ENCODE data around the gene FCRL5.
A peak's percentile ranks its signal among the peaks of the same experiment; 100 is the strongest.

The FCRL5 gene

GRCh38 chr1:157523774-157524493 is 28.4 kb downstream of the FCRL5 start:
- DNase-seq: no peak

GRCh38 chr1:157521056-157521455 is 31.3 kb downstream of the FCRL5 start:
- DNase-seq: no peak

- no peak for DNase-seq
Measured at GRCh38 chr1:157520386-157520935, 31.9 kb downstream of the FCRL5 start.

GRCh38 chr1:157519451-157519850 is 32.9 kb downstream of the FCRL5 start:
- no peak for DNase-seq

GRCh38 chr1:157517016-157517415 is 35.3 kb downstream of the FCRL5 start:
- no peak for DNase-seq

GRCh38 chr1:157515709-157516108 is 36.6 kb downstream of the FCRL5 start:
- DNase-seq: no peak

- no peak for DNase-seq
Measured at GRCh38 chr1:157515141-157515540, 37.2 kb downstream of the FCRL5 start.

- DNase-seq: no peak
Measured at GRCh38 chr1:157512036-157512969, 40.0 kb downstream of the FCRL5 start.

- DNase-seq: no peak
Measured at GRCh38 chr1:157509546-157510232, 42.6 kb downstream of the FCRL5 start.

GRCh38 chr1:157505481-157506272 is 46.6 kb downstream of the FCRL5 start:
- DNase-seq: peak; percentile 22

GRCh38 chr1:157504646-157505045 is 47.7 kb downstream of the FCRL5 start:
- DNase-seq: no peak

- DNase-seq: no peak
Measured at GRCh38 chr1:157499521-157499920, 52.8 kb downstream of the FCRL5 start.

- no peak for DNase-seq
Measured at GRCh38 chr1:157498736-157499090, 53.6 kb downstream of the FCRL5 start.

GRCh38 chr1:157497987-157498735 is 54.2 kb downstream of the FCRL5 start:
- DNase-seq: no peak

- DNase-seq: no peak
Measured at GRCh38 chr1:157497284-157497683, 55.0 kb downstream of the FCRL5 start.

- DNase-seq: peak; percentile 52
Measured at GRCh38 chr1:157496121-157496526, 56.2 kb downstream of the FCRL5 start.

GRCh38 chr1:157495285-157495684 is 57.0 kb downstream of the FCRL5 start:
- no peak for DNase-seq

- no peak for DNase-seq
Measured at GRCh38 chr1:157494093-157494492, 58.2 kb downstream of the FCRL5 start.

- peak; percentile 42 for DNase-seq
Measured at GRCh38 chr1:157490467-157491165, 61.7 kb downstream of the FCRL5 start.

GRCh38 chr1:157488156-157488555 is 64.2 kb downstream of the FCRL5 start:
- no peak for DNase-seq

- DNase-seq: no peak
Measured at GRCh38 chr1:157487504-157487903, 64.8 kb downstream of the FCRL5 start.
